Ovary (tissue), 3 donors: Measurements from ENCODE around the gene CYSTM1.

ENCODE experiments used
- CTCF ChIP-seq, 3 donors: fragments of 450-650 bp in 2 of 3; fragments of 200-600 bp in 1 of 3; IDR thresholded peaks; one replicate each; pipeline versions ENCODE4 v1.5.1 to v1.8.0; 2016 to 2022; ENCODE audit warnings: antibody characterized with exemption in 3 of 3, mild to moderate bottlenecking in 1 of 3
- POLR2A ChIP-seq: fragments of 450-650 bp; IDR thresholded peaks from one replicate; pipeline ENCODE4 v1.6.1; 2017; ENCODE audit warnings: antibody characterized with exemption, mild to moderate bottlenecking, moderate library complexity
- donor health status: DM: no; HTN: no; CAD: no.

- TF ChIP-seq CTCF (IDR thresholded peaks at IDR 0.05) = no peak
- TF ChIP-seq POLR2A = no peak
Observed at GRCh38 chr5:140267201-140267540, 92.2 kb downstream of the CYSTM1 start.
